Measurements from ENCODE around the gene TCEANC. TPM values are rescaled to one million over a fixed set of nuclear protein-coding genes. Genes with fewer than 3 reads are reported as not detected.

Gene TCEANC
- total and polyA plus RNA-seq, 2 donors from 2014 or later: 2.6 to 5.3 TPM

- peak; percentile 86 to 95 (median 90) for DNase-seq
- no peaks in the 10 kb centered on the region for H3K36me3 ChIP-seq (ENCODE audit: control insufficient read depth in 2 of 3, insufficient read depth in 3 of 3, low read length in 3 of 3)
- H3K9ac ChIP-seq (ENCODE audit: low read length in 3 of 3): peak within 1 kb of the TSS; percentile 60 to 93 (median 85)
- peaks cover 35% of the 10 kb centered on the region for H3K27me3 ChIP-seq (ENCODE audit: control insufficient read depth, insufficient read depth, low read length)
- no peak for FAIRE-seq
- peak within 1 kb of the TSS; percentile 94 to 95 for H3K27ac ChIP-seq (ENCODE audit: low read depth in 2 of 2, low read length in 2 of 2)
- intact Hi-C loops (cut with DNase I): no loop called here
- H3K9me3 ChIP-seq (ENCODE audit: control insufficient read depth in 2 of 3, insufficient read depth in 1 of 3, low read length in 3 of 3): no peaks in the 10 kb centered on the region
- TF ChIP-seq, protein P1, sequence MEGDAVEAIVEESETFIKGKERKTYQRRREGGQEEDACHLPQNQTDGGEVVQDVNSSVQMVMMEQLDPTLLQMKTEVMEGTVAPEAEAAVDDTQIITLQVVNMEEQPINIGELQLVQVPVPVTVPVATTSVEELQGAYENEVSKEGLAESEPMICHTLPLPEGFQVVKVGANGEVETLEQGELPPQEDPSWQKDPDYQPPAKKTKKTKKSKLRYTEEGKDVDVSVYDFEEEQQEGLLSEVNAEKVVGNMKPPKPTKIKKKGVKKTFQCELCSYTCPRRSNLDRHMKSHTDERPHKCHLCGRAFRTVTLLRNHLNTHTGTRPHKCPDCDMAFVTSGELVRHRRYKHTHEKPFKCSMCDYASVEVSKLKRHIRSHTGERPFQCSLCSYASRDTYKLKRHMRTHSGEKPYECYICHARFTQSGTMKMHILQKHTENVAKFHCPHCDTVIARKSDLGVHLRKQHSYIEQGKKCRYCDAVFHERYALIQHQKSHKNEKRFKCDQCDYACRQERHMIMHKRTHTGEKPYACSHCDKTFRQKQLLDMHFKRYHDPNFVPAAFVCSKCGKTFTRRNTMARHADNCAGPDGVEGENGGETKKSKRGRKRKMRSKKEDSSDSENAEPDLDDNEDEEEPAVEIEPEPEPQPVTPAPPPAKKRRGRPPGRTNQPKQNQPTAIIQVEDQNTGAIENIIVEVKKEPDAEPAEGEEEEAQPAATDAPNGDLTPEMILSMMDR (IDR thresholded peaks at IDR 0.05; ENCODE audit: borderline replicate concordance, extremely low read depth, insufficient read depth): no peak
- H3K4me1 ChIP-seq (ENCODE audit: control insufficient read depth in 2 of 3, insufficient read depth in 2 of 3, low read depth in 1 of 3, low read length in 3 of 3): peaks cover 0 to 11% (median 6%) of the 10 kb centered on the region in 3 donors
- H3K4me3 ChIP-seq (ENCODE audit: low read length in 3 of 3): peak within 1 kb of the TSS; percentile 87 to 94 (median 88)
These were observed 36.2 kb downstream of the TCEANC start, which contains the start of gene RAB9A for GRCh38 chrX:13688958-13689740. TSS of gene RAB9A (plus strand) at chrX:13689128. CDS start at chrX:13708747, 19,619 bp downstream.

DNA sequence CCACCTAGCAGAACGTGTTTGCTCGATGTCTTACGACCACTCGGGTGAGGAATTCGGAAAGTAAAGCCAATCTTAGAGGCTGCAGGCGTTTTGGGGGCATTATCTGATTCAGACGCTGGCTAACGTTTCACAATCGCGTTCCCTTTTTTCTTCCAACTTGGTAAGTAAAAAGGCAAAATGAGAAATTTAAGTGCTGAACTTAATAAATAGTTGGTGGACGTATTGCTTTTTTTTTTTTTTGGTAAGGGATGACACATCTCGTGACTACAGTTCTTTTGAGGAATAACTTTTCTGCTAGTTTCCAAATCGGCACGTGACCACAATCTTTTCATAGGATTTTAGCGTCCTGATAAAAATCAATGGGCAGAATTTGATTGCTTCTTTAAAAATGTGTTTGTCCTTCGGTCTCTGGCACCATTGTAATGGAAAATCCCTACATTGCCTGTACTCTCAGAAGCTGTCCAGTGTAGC is 36.8 kb downstream of the TCEANC start:
- Histone ChIP-seq H3K9me3 (ENCODE audit: control insufficient read depth in 2 of 3, insufficient read depth in 1 of 3, low read length in 3 of 3) (no peaks in the 10 kb centered on the region), H3K27ac (ENCODE audit: low read depth in 2 of 2, low read length in 2 of 2) (peak overlapping the region; percentile 94 to 95), H3K27me3 (ENCODE audit: control insufficient read depth, insufficient read depth, low read length) (peaks cover 35% of the 10 kb centered on the region), H3K9ac (ENCODE audit: low read length in 3 of 3) (peak overlapping the region; percentile 60 to 93 (median 85)), H3K36me3 (ENCODE audit: control insufficient read depth in 2 of 3, insufficient read depth in 3 of 3, low read length in 3 of 3) (no peaks in the 10 kb centered on the region), H3K4me3 (ENCODE audit: low read length in 3 of 3) (peak overlapping the region; percentile 87 to 94 (median 88)), H3K4me1 (ENCODE audit: control insufficient read depth in 2 of 3, insufficient read depth in 2 of 3, low read depth in 1 of 3, low read length in 3 of 3) (peaks cover 0 to 18% (median 10%) of the 10 kb centered on the region in 3 donors)
- FAIRE-seq (no peak), DNase-seq (peak in 1 of 5 donors; percentile 49)
- TF ChIP-seq, protein P1 (IDR thresholded peaks at IDR 0.05; ENCODE audit: borderline replicate concordance, extremely low read depth, insufficient read depth): no peak
- intact Hi-C loops (cut with DNase I): no loop called here

DNA sequence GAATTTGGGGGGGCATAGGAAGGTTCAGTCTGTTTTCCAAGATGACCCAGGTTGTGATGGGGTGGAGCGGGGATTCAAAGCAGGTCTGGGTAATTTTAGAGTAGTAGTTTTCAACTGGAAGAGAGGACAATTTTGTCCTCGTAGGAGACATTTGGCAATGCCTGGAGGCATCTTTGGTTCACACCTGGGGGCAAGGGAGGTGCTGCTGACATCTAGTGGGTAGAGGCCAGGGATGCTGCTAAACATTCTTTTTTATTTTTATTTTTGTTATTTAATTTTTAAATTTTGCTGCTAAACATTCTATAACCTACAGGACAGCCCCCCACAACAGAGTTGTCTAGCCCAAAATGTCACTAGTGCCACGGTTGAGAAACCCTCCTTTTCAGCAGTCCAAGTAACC is 37.9 kb downstream of the TCEANC start:
- DNase-seq: no peak
- peak overlapping the region in 1 of 3 donors; percentile 87 for H3K4me3 ChIP-seq (ENCODE audit: low read length in 3 of 3)
- peak overlapping the region in 1 of 2 donors; percentile 5 for H3K27ac ChIP-seq (ENCODE audit: low read depth in 2 of 2, low read length in 2 of 2)
- TF ChIP-seq, protein P1 (IDR thresholded peaks at IDR 0.05; ENCODE audit: borderline replicate concordance, extremely low read depth, insufficient read depth): no peak
- intact Hi-C loops (cut with DNase I): no loop called here
- H3K9ac ChIP-seq (ENCODE audit: low read length in 3 of 3): no peak overlapping the region
- H3K9me3 ChIP-seq (ENCODE audit: control insufficient read depth in 2 of 3, insufficient read depth in 1 of 3, low read length in 3 of 3): no peaks in the 10 kb centered on the region
- no peaks in the 10 kb centered on the region for H3K36me3 ChIP-seq (ENCODE audit: control insufficient read depth in 2 of 3, insufficient read depth in 3 of 3, low read length in 3 of 3)
- H3K4me1 ChIP-seq (ENCODE audit: control insufficient read depth in 2 of 3, insufficient read depth in 2 of 3, low read depth in 1 of 3, low read length in 3 of 3): peaks cover 0 to 18% (median 11%) of the 10 kb centered on the region in 3 donors
- FAIRE-seq: no peak
- H3K27me3 ChIP-seq (ENCODE audit: control insufficient read depth, insufficient read depth, low read length): peaks cover 41% of the 10 kb centered on the region

Data from kidney (tissue), 14 donors.